HG02571 (cell line): ENCODE data around the gene TMEM176A.

Experiments used
- ATAC-seq: cut with Tn5 transposase; IDR thresholded peaks from one replicate; pipeline ENCODE4 v1.9.1; 2021; ENCODE audit warnings: mild to moderate bottlenecking, moderate library complexity; ENCODE audit not compliant: unreplicated experiment

The TMEM176A gene

GRCh38 chr7:150846291-150847115, 45.9 kb downstream of the TMEM176A start:
- no peak for ATAC-seq

GRCh38 chr7:150847536-150847935, 47.0 kb downstream of the TMEM176A start:
- no peak for ATAC-seq

GRCh38 chr7:150848111-150848510, 47.5 kb downstream of the TMEM176A start:
- no peak for ATAC-seq

- no peak for ATAC-seq
These were observed 48.1 kb downstream of the TMEM176A start for GRCh38 chr7:150848561-150849115.

GRCh38 chr7:150849204-150849775, 48.7 kb downstream of the TMEM176A start:
- ATAC-seq: no peak

- no peak for ATAC-seq
These were observed 49.7 kb downstream of the TMEM176A start for GRCh38 chr7:150850273-150850672.

GRCh38 chr7:150851492-150852370, 51.2 kb downstream of the TMEM176A start:
- no peak for ATAC-seq

- no peak for ATAC-seq
These were observed 51.9 kb downstream of the TMEM176A start, which contains the start of gene AOC1 for GRCh38 chr7:150852371-150852905. TSS of gene AOC1 (plus strand) at chr7:150852517. CDS start at chr7:150856471, 3,954 bp downstream.

- ATAC-seq: no peak
These were observed 53.8 kb downstream of the TMEM176A start for GRCh38 chr7:150854066-150855000.
